Muscle of leg (tissue), 11 donors: ENCODE data around the gene HTR3E. TPM values are rescaled to one million over a fixed set of nuclear protein-coding genes. Genes with fewer than 3 reads are reported as not detected.
"Not testable (repeated sequence)": the region's sequence is repeated elsewhere in the genome, so short reads cannot be mapped to it uniquely, and the experiment has no call there.

Experiments
- DNase-seq: peaks from one replicate; pipeline ENCODE4 v3.0.0; 2013
- H3K27ac ChIP-seq: one replicate; pipeline ENCODE4 v1.5.1; 2013; ENCODE audit warnings: mild to moderate bottlenecking, low read length, control low read depth
- H3K27me3 ChIP-seq: one replicate; pipeline ENCODE4 v1.6.1; 2013; ENCODE audit warnings: low read length; ENCODE audit not compliant: control insufficient read depth, insufficient read depth
- H3K36me3 ChIP-seq: one replicate; pipeline ENCODE4 v1.6.1; 2013; ENCODE audit warnings: low read length; ENCODE audit not compliant: control insufficient read depth, insufficient read depth
- H3K4me1 ChIP-seq: one replicate; pipeline ENCODE4 v1.6.1; 2013; ENCODE audit warnings: low read length; ENCODE audit not compliant: control insufficient read depth, insufficient read depth
- H3K4me3 ChIP-seq: one replicate; pipeline ENCODE4 v1.5.1; 2013; ENCODE audit warnings: low read length, control low read depth
- H3K9me3 ChIP-seq: replicated peaks from 2 replicates; pipeline ENCODE4 v1.6.1; 2013; ENCODE audit warnings: low read depth, low read length; ENCODE audit not compliant: control insufficient read depth
- WGBS: methylation state at CpG from one replicate; pipeline ENCODE4 v1.1.5; 2013; ENCODE audit warnings: missing lambda C conversion rate; ENCODE audit not compliant: insufficient coverage; 5-methylcytosine and 5-hydroxymethylcytosine counted together
- polyA plus RNA-seq, 8 donors: library from polyadenylated mRNA; unstranded; fragments of 120-200 nt; gene quantifications; one replicate each; pipeline versions ENCODE4 v1.2.1 to v1.2.3, GENCODE V29; 2013; ENCODE audit warnings: inconsistent platforms in 1 of 8, low replicate concordance in 1 of 8; ENCODE audit not compliant: insufficient read length in 8 of 8, insufficient read depth in 1 of 8
- total RNA-seq: library from RNA; stranded (reverse); fragments of 120-200 nt; gene quantifications from one replicate; pipeline ENCODE4 v1.2.4, GENCODE V29; 2013

Gene HTR3E
- total and polyA plus RNA-seq, 9 donors = 0.07 TPM; not detected in 8

DNA sequence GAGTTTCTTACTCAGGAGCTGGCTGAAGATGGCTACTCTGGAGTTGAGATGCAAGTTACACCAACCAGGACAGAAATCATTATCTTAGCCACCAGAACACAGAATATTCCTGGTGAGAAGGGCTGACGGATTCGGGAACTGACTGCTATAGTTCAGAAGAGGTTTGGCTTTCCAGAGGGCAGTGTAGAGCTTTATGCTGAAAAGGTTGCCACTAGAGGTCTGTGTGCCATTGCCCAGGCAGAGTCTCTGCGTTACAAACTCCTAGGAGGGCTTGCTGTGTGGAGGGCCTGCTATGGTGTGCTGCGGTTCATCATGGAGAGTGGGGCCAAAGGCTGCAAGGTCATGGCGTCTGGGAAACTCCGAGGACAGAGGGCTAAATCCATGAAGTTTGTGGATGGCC lies 52.9 kb downstream of the HTR3E start:
- not testable (repeated sequence) for H3K4me3 ChIP-seq, DNase-seq, H3K27me3 ChIP-seq, H3K9me3 ChIP-seq, H3K27ac ChIP-seq
- peaks cover 23% of the 10 kb centered on the region for H3K4me1 ChIP-seq
- peaks cover 20% of the 10 kb centered on the region for H3K36me3 ChIP-seq
- 83% methylated on average over 6 of the region's 6 CpGs for WGBS

DNA sequence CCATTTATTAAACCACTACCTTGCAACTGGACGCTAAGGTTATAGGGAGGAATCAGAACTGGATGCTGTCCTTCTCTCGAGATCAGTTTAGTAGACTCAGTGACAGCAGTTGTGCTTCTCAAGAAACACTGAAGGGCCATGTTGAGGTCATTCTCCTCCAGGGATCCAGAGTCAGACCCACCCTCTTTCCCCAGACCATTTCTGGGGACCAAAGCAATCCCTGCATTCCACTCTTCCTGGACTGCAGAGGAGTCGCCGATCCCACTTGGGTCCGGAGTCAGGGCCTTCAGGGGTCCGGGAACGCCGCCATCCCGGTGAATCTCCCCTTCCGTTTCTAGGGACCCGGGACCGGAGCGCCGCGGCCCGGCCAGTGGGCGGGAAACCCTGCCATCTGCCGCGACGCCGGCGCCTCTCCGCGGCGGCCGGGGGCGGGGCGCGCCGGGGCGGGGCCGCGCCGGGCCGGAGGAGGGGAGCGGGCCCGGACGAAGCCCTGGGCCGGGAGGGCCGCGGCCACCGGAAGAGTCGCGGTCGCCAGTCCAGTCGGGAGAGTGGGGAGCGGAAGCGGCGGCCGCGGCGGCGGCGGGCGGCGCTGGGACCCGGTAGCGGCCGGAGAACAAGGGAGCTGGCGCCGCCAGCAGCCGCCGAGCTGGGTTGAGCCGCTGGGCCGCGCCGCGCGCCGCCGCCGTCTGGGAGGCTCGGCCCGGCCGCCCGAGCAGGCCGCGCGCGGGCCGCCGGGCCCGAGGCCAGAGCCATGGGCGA lies 58.2 kb downstream of the HTR3E start, which contains the start of gene DVL3:
Gene DVL3 (plus strand): TSS at position 493 of the 759 bp plus-strand sequence. CDS start 259 bp downstream, at position 752.
- Histone ChIP-seq H3K4me1 (peaks cover 28% of the 10 kb centered on the region), H3K27ac (peak within 1 kb of the TSS; percentile 96), H3K4me3 (peak within 1 kb of the TSS; percentile 99), H3K27me3 (no peaks in the 10 kb centered on the region), H3K9me3 (no peaks in the 10 kb centered on the region), H3K36me3 (peaks cover 16% of the 10 kb centered on the region)
- under 1% methylated on average over 84 of the region's 84 CpGs for WGBS
- DNase-seq = peak; percentile 87

DNA sequence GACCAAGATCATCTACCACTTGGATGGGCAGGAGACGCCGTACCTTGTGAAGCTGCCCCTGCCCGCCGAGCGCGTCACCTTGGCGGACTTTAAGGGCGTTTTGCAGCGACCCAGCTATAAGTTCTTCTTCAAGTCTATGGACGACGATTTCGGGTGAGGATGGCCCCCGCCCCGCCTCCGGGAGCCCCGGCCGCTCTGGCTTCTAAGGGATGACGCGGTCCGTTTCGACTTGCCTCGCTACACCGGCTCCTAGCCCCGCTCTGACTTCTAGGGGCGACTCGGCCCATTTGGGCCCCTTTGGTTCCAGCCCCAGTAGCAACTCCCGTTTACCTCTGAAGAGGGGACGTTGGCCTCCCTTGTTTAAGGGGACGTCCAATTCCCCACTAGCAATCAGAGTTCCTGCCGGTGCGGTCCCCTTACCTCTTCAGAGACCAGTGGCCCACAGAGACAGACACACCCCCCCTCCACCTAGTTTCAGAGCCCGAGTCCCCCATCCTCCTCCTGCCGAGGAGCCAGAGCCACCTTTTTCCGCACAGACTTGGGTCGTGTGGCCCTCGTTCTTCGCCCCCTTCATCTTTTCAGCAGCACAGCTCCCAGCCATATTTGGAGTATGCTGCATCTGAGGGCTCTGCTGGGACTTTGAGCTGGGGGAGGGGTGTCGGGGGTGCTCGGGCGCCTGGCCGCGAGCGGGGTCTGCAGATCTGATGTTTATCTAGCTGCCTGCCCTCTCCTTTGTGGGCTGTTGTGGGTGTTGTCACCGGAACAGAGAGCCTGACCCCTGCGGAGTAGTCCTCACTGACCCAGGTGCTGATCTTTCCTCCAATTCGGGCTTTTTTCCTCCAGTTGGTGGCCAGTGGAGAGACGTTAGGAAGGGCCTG lies 59.0 kb downstream of the HTR3E start:
- Histone ChIP-seq H3K36me3 (peaks cover 16% of the 10 kb centered on the region), H3K4me1 (peaks cover 36% of the 10 kb centered on the region), H3K9me3 (no peaks in the 10 kb centered on the region), H3K27me3 (no peaks in the 10 kb centered on the region), H3K4me3 (peak overlapping the region; percentile 99), H3K27ac (peak overlapping the region; percentile 92)
- WGBS = under 1% methylated on average over 40 of the region's 47 CpGs
- no peak for DNase-seq

DNA sequence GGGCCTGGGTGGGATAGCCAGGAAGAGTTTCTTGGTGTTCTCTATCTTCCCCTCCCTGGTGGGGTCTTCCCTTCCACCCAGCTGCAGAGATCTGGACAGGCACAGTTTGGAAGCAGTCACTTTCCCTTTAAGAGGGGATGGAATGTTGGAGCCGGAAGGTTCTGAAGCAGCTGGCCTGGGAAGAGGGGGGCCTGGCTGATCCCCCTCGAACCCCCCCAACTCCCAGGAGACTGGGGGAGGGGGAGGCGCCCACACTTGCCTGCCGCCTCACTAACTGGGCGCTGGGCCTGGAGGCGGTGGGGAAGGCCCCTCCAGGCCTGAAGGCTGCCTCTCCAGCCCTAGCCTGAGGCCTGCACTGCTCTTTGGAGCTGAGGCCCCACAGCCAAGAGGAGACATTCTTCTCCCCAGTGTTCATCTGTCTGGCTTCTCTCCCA lies 59.7 kb downstream of the HTR3E start:
- peaks cover 9% of the 10 kb centered on the region for H3K36me3 ChIP-seq
- peaks cover 43% of the 10 kb centered on the region for H3K4me1 ChIP-seq
- peak; percentile 94 for DNase-seq
- H3K4me3 ChIP-seq = peak overlapping the region; percentile 99
- peak overlapping the region; percentile 92 for H3K27ac ChIP-seq
- H3K27me3 ChIP-seq = no peaks in the 10 kb centered on the region
- no peaks in the 10 kb centered on the region for H3K9me3 ChIP-seq
- WGBS = 0% methylated on average over 2 of the region's 6 CpGs

Other genes with a start within 250 kb of the HTR3E start
- 42.0 TPM for gene PARL, start 212.2 kb upstream of the HTR3E start, total RNA-seq
- 10 to 100 TPM; 25.2 to 41.0 (median 33.7) TPM for gene PARL, start 212.2 kb upstream of the HTR3E start, polyA plus RNA-seq
- 15.8 TPM for gene ABCC5, start 79.2 kb upstream of the HTR3E start, total RNA-seq
- 10 to 100 TPM; 17.0 to 28.7 (median 22.4) TPM for gene ABCC5, start 79.2 kb upstream of the HTR3E start, polyA plus RNA-seq
- gene HTR3D, start 65.3 kb upstream of the HTR3E start, total RNA-seq = not detected
- not detected for gene HTR3D, start 65.3 kb upstream of the HTR3E start, polyA plus RNA-seq
- gene HTR3C, start 44.0 kb upstream of the HTR3E start, total RNA-seq = not detected
- gene HTR3C, start 44.0 kb upstream of the HTR3E start, polyA plus RNA-seq = not detected
- 32.6 TPM for gene EIF2B5, start 38.3 kb downstream of the HTR3E start, total RNA-seq
- gene EIF2B5, start 38.3 kb downstream of the HTR3E start, polyA plus RNA-seq = 10 to 100 TPM; 35.6 to 41.0 (median 38.5) TPM
- gene DVL3, start 58.3 kb downstream of the HTR3E start, total RNA-seq = 37.1 TPM
- gene DVL3, start 58.3 kb downstream of the HTR3E start, polyA plus RNA-seq = 10 to 100 TPM; 69.4 to 96.9 (median 88.0) TPM
- gene AP2M1, start 77.8 kb downstream of the HTR3E start, total RNA-seq = 130 TPM
- gene AP2M1, start 77.8 kb downstream of the HTR3E start, polyA plus RNA-seq = 100 to 1,000 TPM; 191 to 255 (median 218) TPM
- 33.0 TPM for gene ABCF3, start 89.1 kb downstream of the HTR3E start, total RNA-seq
- 10 to 100 TPM; 42.0 to 54.5 (median 48.8) TPM for gene ABCF3, start 89.1 kb downstream of the HTR3E start, polyA plus RNA-seq
- gene VWA5B2, start 132.5 kb downstream of the HTR3E start, total RNA-seq = 0.04 TPM
- 1 to 10 TPM in 1 of 8 donors, under 1 TPM in 7; 0.23 to 1.2 (median 0.42) TPM for gene VWA5B2, start 132.5 kb downstream of the HTR3E start, polyA plus RNA-seq
- 9.6 TPM for gene ALG3, start 151.9 kb downstream of the HTR3E start, total RNA-seq
- 10 to 100 TPM; 21.5 to 28.0 (median 23.2) TPM for gene ALG3, start 151.9 kb downstream of the HTR3E start, polyA plus RNA-seq
- gene EEF1AKMT4, start 152.6 kb downstream of the HTR3E start, total RNA-seq = 1.6 TPM
- gene EEF1AKMT4, start 152.6 kb downstream of the HTR3E start, polyA plus RNA-seq = 1 to 10 TPM; 1.0 to 2.1 (median 1.6) TPM
- 0.04 TPM for gene CAMK2N2, start 164.5 kb downstream of the HTR3E start, total RNA-seq
- gene CAMK2N2, start 164.5 kb downstream of the HTR3E start, polyA plus RNA-seq = under 1 TPM in 2 of 8 donors, not detected in 6; 0.10 to 0.16 TPM
- not detected for gene ECE2, start 179.0 kb downstream of the HTR3E start, total RNA-seq
- gene ECE2, start 179.0 kb downstream of the HTR3E start, polyA plus RNA-seq = not detected
- 108 TPM for gene PSMD2, start 202.2 kb downstream of the HTR3E start, total RNA-seq
- 100 to 1,000 TPM; 145 to 200 (median 185) TPM for gene PSMD2, start 202.2 kb downstream of the HTR3E start, polyA plus RNA-seq
- 115 TPM for gene EIF4G1, start 217.5 kb downstream of the HTR3E start, total RNA-seq
- 100 to 1,000 TPM; 161 to 242 (median 202) TPM for gene EIF4G1, start 217.5 kb downstream of the HTR3E start, polyA plus RNA-seq
- 9.8 TPM for gene FAM131A, start 240.5 kb downstream of the HTR3E start, total RNA-seq
- gene FAM131A, start 240.5 kb downstream of the HTR3E start, polyA plus RNA-seq = 10 to 100 TPM in 5 of 8 donors, 1 to 10 TPM in 3; 8.4 to 14.9 (median 10.7) TPM